ENCODE results near the gene TMBIM1. TPM values are rescaled to one million over a fixed set of nuclear protein-coding genes. Genes with fewer than 3 reads are reported as not detected.

The TMBIM1 gene
- total and polyA plus RNA-seq, 9 of the 15 experiments (the other 6 are each of a cell fraction or from before 2014, with no cell fraction given): 14.2 to 105 (median 47.0) TPM

GRCh38 chr2:218341381-218341780, 49.1 kb upstream of the TMBIM1 start (continued):
- no peak for TF ChIP-seq ZNF280A (IDR thresholded peaks at IDR 0.05; ENCODE audit: low read depth, partially characterized antibody)
- TF ChIP-seq ZNF184 (CRISPR knock-in tag; IDR thresholded peaks at IDR 0.05): no peak
- TF ChIP-seq SMARCA5 (IDR thresholded peaks at IDR 0.05): no peak
- TF ChIP-seq SIRT6 (IDR thresholded peaks at IDR 0.05; ENCODE audit: low read depth, low read length): no peak
- TF ChIP-seq CBFA2T3 (IDR thresholded peaks at IDR 0.05): no peak
- no peak for TF ChIP-seq ZHX1 (conservative IDR thresholded peaks at IDR 0.05; ENCODE audit: low read length)
- no peak for TF ChIP-seq ZNF133 (CRISPR knock-in tag; IDR thresholded peaks at IDR 0.05)

- H3K9ac ChIP-seq (ENCODE audit: insufficient read depth in 1 of 2, low read depth in 2 of 2, low read length in 2 of 2): no peak overlapping the region; a peak in 1 of 4 replicates
- no peak for ATAC-seq
- ChIA-PET POLR2A (no interaction called here), CTCF (ENCODE audit: low intra/inter-chr PET ratio) (no interaction called here)
- H3K4me3 ChIP-seq: no peak overlapping the region
- H3K79me2 ChIP-seq (ENCODE audit: control insufficient read depth, insufficient read depth, low read length): peaks cover under 1% of the 10 kb centered on the region; the same call in 1 of the 3 replicates
- H3K36me3 ChIP-seq (ENCODE audit: control insufficient read depth, insufficient read depth, low read length): peaks cover 13% of the 10 kb centered on the region; the same call in 1 of the 3 replicates
- intact Hi-C loops (cut with micrococcal nuclease) (no loop called here), in situ Hi-C loops (cut with MboI) (no loop called here)
- no peak for FAIRE-seq
- H3K4me2 ChIP-seq (ENCODE audit: insufficient read depth, low read length): no peak overlapping the region
- 85% methylated on average over 5 of the region's 9 CpGs for WGBS (ENCODE audit: insufficient coverage, low coverage, missing lambda C conversion rate)
- H2AFZ ChIP-seq (ENCODE audit: low read depth, low read length): no peak overlapping the region
- BruUV-seq (replicated peaks): no TSS peak
- no peaks in the 10 kb centered on the region for H3K9me1 ChIP-seq (ENCODE audit: control insufficient read depth, insufficient read depth, low read length)
- no peaks in the 10 kb centered on the region for H3K9me3 ChIP-seq (replicated peaks; ENCODE audit: control insufficient read depth, insufficient read depth, low read depth, low read length)
- no peak for DNase-seq (ENCODE audit: extremely low read depth in 1 of 4, low spot score in 3 of 4)
- no peaks in the 10 kb centered on the region for H4K20me1 ChIP-seq (replicated peaks; ENCODE audit: control insufficient read depth, insufficient read depth, low read length)
- peaks cover 0 to 8% of the 10 kb centered on the region in 2 experiments; a peak in 3 of 5 replicates for H3K4me1 ChIP-seq (replicated peaks in 1 of 2; ENCODE audit: control insufficient read depth in 2 of 2, insufficient read depth in 2 of 2, low read length in 2 of 2)
- no peak overlapping the region for H3K27ac ChIP-seq (ENCODE audit: extremely low read depth, low read depth, low read length)
- no peaks in the 10 kb centered on the region for H3K27me3 ChIP-seq (ENCODE audit: control insufficient read depth in 2 of 2, insufficient read depth in 2 of 2, low read length in 2 of 2)
- no peak for TF ChIP-seq ETS1 (conservative IDR thresholded peaks at IDR 0.05; ENCODE audit: control insufficient read depth, low read depth, low read length)
- no peak for TF ChIP-seq MAZ (CRISPR knock-in tag; conservative IDR thresholded peaks at IDR 0.05 in 1 of 2, IDR thresholded peaks at IDR 0.05 in 1 of 2)
- TF ChIP-seq ZBTB34 (CRISPR knock-in tag; IDR thresholded peaks at IDR 0.05): no peak
- TF ChIP-seq SETDB1 (IDR thresholded peaks at IDR 0.05; ENCODE audit: low read length): no peak
- no peak for TF ChIP-seq E2F3 (CRISPR knock-in tag; IDR thresholded peaks at IDR 0.05)
- TF ChIP-seq ZNF639 (CRISPR knock-in tag; conservative IDR thresholded peaks at IDR 0.05 in 1 of 2, IDR thresholded peaks at IDR 0.05 in 1 of 2): no peak
Measured at GRCh38 chr2:218340656-218341055, 48.4 kb upstream of the TMBIM1 start.
